HCT116 (cell line): ENCODE results near the gene SGSH.

Source experiments
- CEBPB ChIP-seq: IDR thresholded peaks from 2 replicates; pipeline ENCODE4 v1.6.1; 2012; ENCODE audit warnings: low read depth
- CTCF ChIP-seq, 3 experiments: fragments of 200-600 bp in 1 of 3; sonication (generic) in 1 of 3; IDR thresholded peaks in 2 of 3; conservative IDR thresholded peaks in 1 of 3; 2 replicates each; pipeline ENCODE4 v1.5.1; 2012 to 2017; ENCODE audit warnings: low read depth in 2 of 3, low read length in 2 of 3, antibody characterized with exemption in 1 of 3, borderline replicate concordance in 1 of 3, control low read depth in 1 of 3, mild to moderate bottlenecking in 1 of 3, mixed read lengths in 1 of 3, mixed run types in 1 of 3, moderate library complexity in 1 of 3; ENCODE audit not compliant: insufficient read depth in 1 of 3
- EGR1 ChIP-seq: IDR thresholded peaks from 2 replicates; pipeline ENCODE4 v1.6.1; 2012; ENCODE audit warnings: low read depth
- EZH2 ChIP-seq: fragments of 200-600 bp; sonication (generic); IDR thresholded peaks from 2 replicates; pipeline ENCODE4 v1.6.1; 2017; ENCODE audit warnings: antibody characterized with exemption, mixed run types
- EZH2phosphoT487 ChIP-seq: fragments of 200-600 bp; IDR thresholded peaks from 2 replicates; pipeline ENCODE4 v1.6.1; 2018; ENCODE audit warnings: antibody characterized with exemption, borderline replicate concordance
- FOSL1 ChIP-seq: IDR thresholded peaks from 2 replicates; pipeline ENCODE4 v1.6.1; 2012; ENCODE audit warnings: low read depth
- JUND ChIP-seq: IDR thresholded peaks from 2 replicates; pipeline ENCODE4 v1.6.1; 2012
- POLR2A ChIP-seq: IDR thresholded peaks from 2 replicates; pipeline ENCODE4 v1.7.0; 2011; ENCODE audit warnings: borderline replicate concordance; ENCODE audit not compliant: insufficient read depth, insufficient read length; ENCODE audit errors: extremely low read depth
- POLR2AphosphoS5 ChIP-seq: IDR thresholded peaks from 2 replicates; pipeline ENCODE4 v1.6.1; 2011; ENCODE audit warnings: mild to moderate bottlenecking, low read depth, low read length, moderate library complexity
- RAD21 ChIP-seq: IDR thresholded peaks from 2 replicates; pipeline ENCODE4 v1.6.1; 2012; ENCODE audit warnings: low read depth, mild to moderate bottlenecking
- TCF7L2 ChIP-seq: IDR thresholded peaks from 2 replicates; pipeline ENCODE4 v1.7.0; 2011; ENCODE audit warnings: borderline replicate concordance, inconsistent platforms; ENCODE audit not compliant: insufficient read depth, insufficient read length; ENCODE audit errors: extremely low read depth
- ZFX ChIP-seq: fragments of 450-650 bp; IDR thresholded peaks from 2 replicates; pipeline ENCODE4 v1.6.1; 2017
- TF ChIP-seq, protein P1 (sequence below): IDR thresholded peaks from 2 replicates; pipeline ENCODE4 v1.6.1; 2012

DNA sequence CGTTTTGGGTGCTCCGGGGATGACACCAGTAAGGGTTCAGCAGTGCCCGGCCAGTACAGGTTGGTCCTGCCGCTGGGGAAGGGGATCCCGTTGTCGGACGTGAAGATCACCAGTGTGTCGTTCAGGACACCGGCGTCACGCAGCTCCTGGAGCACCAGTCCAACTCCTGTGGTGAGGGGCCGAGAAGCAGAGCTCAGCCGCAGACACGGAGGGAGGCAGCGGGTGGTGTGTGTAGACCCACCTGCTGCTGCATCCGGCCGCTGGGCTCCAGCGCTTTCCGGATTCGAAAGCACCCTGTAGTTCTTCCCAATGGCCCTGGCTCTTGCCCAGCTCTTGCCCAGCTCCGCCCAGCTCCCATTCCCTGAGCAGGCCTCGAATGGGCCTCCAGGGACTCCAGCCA, 8.0 kb downstream of the SGSH start:
- TF ChIP-seq POLR2AphosphoS5 (no peak), CTCF (IDR thresholded peaks at IDR 0.05 in 2 of 3, conservative IDR thresholded peaks at IDR 0.05 in 1 of 3; ENCODE audit: borderline replicate concordance in 1 of 3, insufficient read depth in 1 of 3, low read depth in 2 of 3, low read length in 2 of 3) (no peak), EZH2 (no peak), RAD21 (no peak), TCF7L2 (no peak), JUND (no peak), POLR2A (no peak), CEBPB (no peak), ZFX (no peak), EZH2phosphoT487 (no peak), FOSL1 (no peak), EGR1 (no peak)
- TF ChIP-seq, protein P1, sequence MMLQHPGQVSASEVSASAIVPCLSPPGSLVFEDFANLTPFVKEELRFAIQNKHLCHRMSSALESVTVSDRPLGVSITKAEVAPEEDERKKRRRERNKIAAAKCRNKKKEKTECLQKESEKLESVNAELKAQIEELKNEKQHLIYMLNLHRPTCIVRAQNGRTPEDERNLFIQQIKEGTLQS: no peak
